Smooth muscle cell (in vitro differentiated cells): ENCODE results near the gene RAB8A. TPM values are rescaled to one million over a fixed set of nuclear protein-coding genes. Genes with fewer than 3 reads are reported as not detected.
"Not testable (repeated sequence)": the region's sequence is repeated elsewhere in the genome, so short reads cannot be mapped to it uniquely, and the experiment has no call there.

ENCODE experiments used
- DNase-seq: peaks from one replicate; lab custom pipeline; 2025; ENCODE audit not compliant: unreplicated experiment; lab: John Stamatoyannopoulos, UW
- H2AFZ ChIP-seq: fragments of 200-600 bp; sonication (generic); 2 replicates; pipeline ENCODE4 v1.6.0; 2016; ENCODE audit warnings: antibody characterized with exemption, low read depth, mild to moderate bottlenecking
- H3F3A ChIP-seq: fragments of 200-600 bp; sonication (generic); 2 replicates; pipeline ENCODE4 v1.6.0; 2017; ENCODE audit warnings: antibody characterized with exemption, low read depth
- H3K27ac ChIP-seq: fragments of 200-600 bp; sonication (generic); 2 replicates; pipeline ENCODE4 v1.5.1; 2016; ENCODE audit warnings: low read depth, mild to moderate bottlenecking
- H3K27me3 ChIP-seq: fragments of 200-600 bp; sonication (generic); 2 replicates; pipeline ENCODE4 v1.6.1; 2016; ENCODE audit warnings: low read depth, mild to moderate bottlenecking
- H3K36me3 ChIP-seq: fragments of 200-600 bp; sonication (generic); 2 replicates; pipeline ENCODE4 v1.5.1; 2016; ENCODE audit warnings: low read depth
- H3K4me1 ChIP-seq: fragments of 200-600 bp; sonication (generic); 2 replicates; pipeline ENCODE4 v1.5.1; 2016; ENCODE audit warnings: low read depth
- H3K4me2 ChIP-seq: fragments of 200-600 bp; sonication (generic); 2 replicates; pipeline ENCODE4 v1.6.0; 2016; ENCODE audit warnings: mild to moderate bottlenecking
- H3K4me3 ChIP-seq: fragments of 200-600 bp; sonication (generic); 2 replicates; pipeline ENCODE4 v1.5.1; 2016; ENCODE audit warnings: mild to moderate bottlenecking
- H3K79me2 ChIP-seq: fragments of 200-600 bp; sonication (generic); 2 replicates; pipeline ENCODE4 v1.6.0; 2016; ENCODE audit warnings: low read depth, mild to moderate bottlenecking
- H3K9ac ChIP-seq: fragments of 200-600 bp; sonication (generic); 2 replicates; pipeline ENCODE4 v1.6.0; 2016; ENCODE audit warnings: low read depth
- H3K9me3 ChIP-seq: fragments of 200-600 bp; sonication (generic); replicated peaks from 2 replicates; pipeline ENCODE4 v1.5.1; 2016; ENCODE audit warnings: low read depth
- H4K20me1 ChIP-seq: fragments of 200-600 bp; sonication (generic); 2 replicates; pipeline ENCODE4 v1.6.0; 2016; ENCODE audit warnings: low read depth
- WGBS: methylation state at CpG from one replicate; pipeline ENCODE4 v1.1.7; 2016; ENCODE audit warnings: low lambda C conversion rate; 5-methylcytosine and 5-hydroxymethylcytosine counted together
- polyA plus RNA-seq: library from polyadenylated mRNA; unstranded; fragments of >200 nt; fragmentation: Nextera tagmentation; extraction: Ambion mirVana; gene quantifications from 2 replicates; pipeline ENCODE4 v1.2.1, GENCODE V29; 2016
- total RNA-seq: library from RNA; depleted of rRNA; stranded (reverse); fragments of >200 nt; gene quantifications from 2 replicates; pipeline ENCODE4 v1.2.3, GENCODE V29; 2014
- TF ChIP-seq, protein P1 (sequence below): fragments of 200-600 bp; sonication (generic); IDR thresholded peaks from 2 replicates; pipeline ENCODE4 v1.5.1; 2017; ENCODE audit warnings: borderline replicate concordance, mild to moderate bottlenecking, antibody characterized with exemption; ENCODE audit not compliant: insufficient read depth, poor library complexity, severe bottlenecking

The RAB8A gene
- total and polyA plus RNA-seq, 2 experiments from 2014 or later: 47.3 to 96.0 TPM

DNA sequence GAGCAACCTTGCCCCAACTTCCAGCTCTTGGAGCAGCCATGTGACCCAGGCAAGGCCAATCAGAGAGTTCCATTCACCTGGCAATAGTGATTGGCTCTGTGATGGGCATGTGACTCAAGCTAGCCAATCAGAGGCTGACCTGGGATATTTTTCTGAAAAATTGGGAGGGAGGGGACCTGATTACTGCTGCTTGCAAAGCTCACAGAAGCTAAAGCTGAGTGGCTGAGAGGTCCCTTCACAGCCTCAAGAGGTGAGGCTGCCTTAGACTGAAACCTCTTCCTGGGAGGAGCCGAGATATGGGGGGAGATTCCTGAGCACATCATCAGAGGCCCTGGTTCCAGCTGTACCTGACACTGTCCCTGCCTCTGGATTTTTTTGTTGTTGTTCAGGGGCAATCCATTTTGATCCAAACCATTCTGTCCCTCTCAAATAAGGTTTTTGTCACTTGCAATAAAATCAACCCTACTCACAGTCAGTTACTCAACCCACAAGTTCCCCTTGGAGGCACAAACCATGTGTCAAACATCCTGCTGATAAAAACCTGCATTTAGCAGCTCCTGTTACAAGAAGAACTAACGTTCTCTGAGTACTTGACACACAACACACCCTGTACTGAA, 56.9 kb downstream of the RAB8A start:
- no peaks in the 10 kb centered on the region for H3K9me3 ChIP-seq
- no peak for DNase-seq
- no peaks in the 10 kb centered on the region for H4K20me1 ChIP-seq
- H3K4me2 ChIP-seq: no peak overlapping the region
- no peak overlapping the region for H2AFZ ChIP-seq
- no peak overlapping the region for H3K4me3 ChIP-seq
- no peaks in the 10 kb centered on the region for H3K4me1 ChIP-seq
- no peaks in the 10 kb centered on the region for H3K27me3 ChIP-seq
- no peak overlapping the region for H3K27ac ChIP-seq
- WGBS: 56% methylated on average over 2 of the region's 2 CpGs
- no peaks in the 10 kb centered on the region for H3F3A ChIP-seq
- TF ChIP-seq, protein P1, sequence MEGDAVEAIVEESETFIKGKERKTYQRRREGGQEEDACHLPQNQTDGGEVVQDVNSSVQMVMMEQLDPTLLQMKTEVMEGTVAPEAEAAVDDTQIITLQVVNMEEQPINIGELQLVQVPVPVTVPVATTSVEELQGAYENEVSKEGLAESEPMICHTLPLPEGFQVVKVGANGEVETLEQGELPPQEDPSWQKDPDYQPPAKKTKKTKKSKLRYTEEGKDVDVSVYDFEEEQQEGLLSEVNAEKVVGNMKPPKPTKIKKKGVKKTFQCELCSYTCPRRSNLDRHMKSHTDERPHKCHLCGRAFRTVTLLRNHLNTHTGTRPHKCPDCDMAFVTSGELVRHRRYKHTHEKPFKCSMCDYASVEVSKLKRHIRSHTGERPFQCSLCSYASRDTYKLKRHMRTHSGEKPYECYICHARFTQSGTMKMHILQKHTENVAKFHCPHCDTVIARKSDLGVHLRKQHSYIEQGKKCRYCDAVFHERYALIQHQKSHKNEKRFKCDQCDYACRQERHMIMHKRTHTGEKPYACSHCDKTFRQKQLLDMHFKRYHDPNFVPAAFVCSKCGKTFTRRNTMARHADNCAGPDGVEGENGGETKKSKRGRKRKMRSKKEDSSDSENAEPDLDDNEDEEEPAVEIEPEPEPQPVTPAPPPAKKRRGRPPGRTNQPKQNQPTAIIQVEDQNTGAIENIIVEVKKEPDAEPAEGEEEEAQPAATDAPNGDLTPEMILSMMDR: no peak
- H3K9ac ChIP-seq: no peak overlapping the region
- H3K79me2 ChIP-seq: no peaks in the 10 kb centered on the region
- no peaks in the 10 kb centered on the region for H3K36me3 ChIP-seq

DNA sequence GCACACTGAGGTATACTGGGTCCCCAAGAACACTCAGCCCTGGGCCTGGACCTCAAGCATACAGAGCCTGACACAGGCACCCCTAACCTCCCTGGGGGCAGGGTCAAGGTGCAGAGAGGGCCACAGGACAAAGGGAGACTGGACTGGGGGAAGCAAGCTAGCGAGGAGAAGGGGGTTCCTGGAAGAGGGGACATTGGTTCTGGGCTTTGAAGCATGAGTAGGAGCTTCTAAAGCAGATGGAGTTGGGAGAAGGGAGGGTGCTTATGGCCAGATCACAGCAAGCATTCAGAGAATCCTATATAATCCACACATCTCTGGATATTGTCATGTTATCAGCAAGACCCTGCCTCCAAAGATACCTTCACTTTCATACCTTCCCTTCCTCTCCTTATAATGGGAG, 58.4 kb downstream of the RAB8A start:
- WGBS: 68% methylated on average over 1 of the region's 1 CpG
- no peaks in the 10 kb centered on the region for H3K36me3 ChIP-seq
- no peaks in the 10 kb centered on the region for H3K79me2 ChIP-seq

DNA sequence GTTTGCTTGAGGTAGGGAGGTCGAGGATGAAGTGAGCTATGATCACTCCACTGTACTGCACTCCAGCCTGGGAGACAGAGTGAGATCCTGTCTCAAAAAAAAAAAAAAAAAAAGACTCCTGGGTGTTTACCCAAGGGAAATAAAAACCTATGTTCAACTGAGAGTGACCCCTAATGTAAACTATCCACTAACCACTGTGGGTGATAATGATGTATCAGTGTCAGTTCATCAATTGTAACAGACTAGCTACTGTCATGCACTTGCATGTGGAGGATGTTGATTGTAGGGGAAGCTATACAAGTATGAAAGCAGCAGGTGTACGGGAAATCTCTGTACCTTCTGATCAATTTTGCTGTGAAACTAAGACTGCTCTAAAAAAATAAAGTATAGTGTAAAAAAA, 64.3 kb downstream of the RAB8A start:
- Histone ChIP-seq H2AFZ (no peak overlapping the region), H3K4me1 (no peaks in the 10 kb centered on the region), H3K27me3 (no peaks in the 10 kb centered on the region), H3K27ac (no peak overlapping the region), H3K4me3 (no peak overlapping the region), H3K36me3 (no peaks in the 10 kb centered on the region), H3K4me2 (no peak overlapping the region), H3K9me3 (no peaks in the 10 kb centered on the region), H3K79me2 (no peaks in the 10 kb centered on the region), H3K9ac (no peak overlapping the region), H3F3A (no peaks in the 10 kb centered on the region), H4K20me1 (no peaks in the 10 kb centered on the region)
- DNase-seq: no peak
- WGBS: 66% methylated on average over 2 of the region's 2 CpGs
- TF ChIP-seq, protein P1: no peak

More for the DNA sequence above, 58.4 kb downstream of the RAB8A start:
- TF ChIP-seq, protein P1: no peak
- Histone ChIP-seq H3K4me2 (no peak overlapping the region), H3K4me1 (no peaks in the 10 kb centered on the region), H4K20me1 (no peaks in the 10 kb centered on the region), H3K9ac (no peak overlapping the region), H3F3A (no peaks in the 10 kb centered on the region), H2AFZ (no peak overlapping the region), H3K4me3 (no peak overlapping the region), H3K9me3 (no peaks in the 10 kb centered on the region), H3K27me3 (no peaks in the 10 kb centered on the region), H3K27ac (no peak overlapping the region)
- no peak for DNase-seq

DNA sequence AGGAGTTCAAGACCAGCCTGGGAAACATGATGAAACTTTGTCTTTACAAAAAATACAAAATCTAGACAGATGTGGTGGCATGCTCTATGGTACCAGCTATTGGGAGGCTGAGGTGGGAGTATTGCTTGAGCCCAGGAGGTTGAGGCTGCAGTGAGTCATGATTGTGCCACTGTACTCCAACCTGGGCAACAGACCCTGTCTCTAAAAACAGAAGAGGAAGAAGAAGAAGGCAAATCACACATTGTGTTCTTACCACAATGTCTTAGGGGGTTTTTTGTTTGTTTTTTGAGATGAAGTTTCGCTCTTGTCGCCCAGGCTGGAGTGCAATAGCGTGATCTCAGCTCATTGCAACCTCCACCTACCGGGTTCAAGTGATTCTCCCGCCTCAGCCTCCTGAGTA, 67.2 kb downstream of the RAB8A start:
- H3K9me3 ChIP-seq, H3K9ac ChIP-seq, H3K4me2 ChIP-seq, H3K4me1 ChIP-seq, H4K20me1 ChIP-seq, H3F3A ChIP-seq, DNase-seq, H3K27ac ChIP-seq, H3K27me3 ChIP-seq, H3K79me2 ChIP-seq, H3K4me3 ChIP-seq, H2AFZ ChIP-seq, H3K36me3 ChIP-seq: not testable (repeated sequence)
- 95% methylated on average over 5 of the region's 5 CpGs for WGBS
